Measurements from ENCODE around the gene TMEM18.

The TMEM18 gene

GRCh38 chr2:693606-694005 lies 16.4 kb upstream of the TMEM18 start:
- no peak for DNase-seq (ENCODE audit: low read depth)
- no peak for TF ChIP-seq CTCF (IDR thresholded peaks at IDR 0.05; ENCODE audit: low read depth, low read length, missing control alignments)
- no peak overlapping the region for H3K4me3 ChIP-seq (ENCODE audit: low read depth, low read length)

GRCh38 chr2:692767-693166 lies 15.6 kb upstream of the TMEM18 start:
- DNase-seq (ENCODE audit: low read depth): no peak
- no peak for TF ChIP-seq CTCF (IDR thresholded peaks at IDR 0.05; ENCODE audit: low read depth, low read length, missing control alignments)
- no peak overlapping the region for H3K4me3 ChIP-seq (ENCODE audit: low read depth, low read length)

- H3K4me3 ChIP-seq (ENCODE audit: low read depth, low read length): no peak overlapping the region
- no peak for TF ChIP-seq CTCF (IDR thresholded peaks at IDR 0.05; ENCODE audit: low read depth, low read length, missing control alignments)
- DNase-seq (ENCODE audit: low read depth): no peak
These were observed 14.9 kb upstream of the TMEM18 start for GRCh38 chr2:691821-692761.

GRCh38 chr2:690799-691198 lies 13.6 kb upstream of the TMEM18 start:
- TF ChIP-seq CTCF (IDR thresholded peaks at IDR 0.05; ENCODE audit: low read depth, low read length, missing control alignments): no peak
- H3K4me3 ChIP-seq (ENCODE audit: low read depth, low read length): no peak overlapping the region
- DNase-seq (ENCODE audit: low read depth): no peak

GRCh38 chr2:689877-690510 lies 12.8 kb upstream of the TMEM18 start:
- no peak for TF ChIP-seq CTCF (IDR thresholded peaks at IDR 0.05; ENCODE audit: low read depth, low read length, missing control alignments)
- no peak overlapping the region for H3K4me3 ChIP-seq (ENCODE audit: low read depth, low read length)
- DNase-seq (ENCODE audit: low read depth): no peak

GRCh38 chr2:689237-689636 lies 12.0 kb upstream of the TMEM18 start:
- no peak for TF ChIP-seq CTCF (IDR thresholded peaks at IDR 0.05; ENCODE audit: low read depth, low read length, missing control alignments)
- H3K4me3 ChIP-seq (ENCODE audit: low read depth, low read length): no peak overlapping the region

More at GRCh38 chr2:689237-689636, 12.0 kb upstream of the TMEM18 start:
- no peak for DNase-seq (ENCODE audit: low read depth)
